Erythroblast (primary cell): ENCODE data around the gene OR2V2.

Experiments
- GATA1 ChIP-seq: IDR thresholded peaks from 2 replicates; pipeline ENCODE4 v1.6.1; 2011; ENCODE audit warnings: low read depth, mild to moderate bottlenecking, control low read depth, low read length, moderate library complexity
- POLR2A ChIP-seq: IDR thresholded peaks from 2 replicates; pipeline ENCODE4 v1.6.1; 2011; ENCODE audit warnings: mild to moderate bottlenecking, low read length

- TF ChIP-seq POLR2A: no peak
- no peak for TF ChIP-seq GATA1
Observed at GRCh38 chr5:181170996-181171395, 23.6 kb downstream of the OR2V2 start.
